Stimulated activated CD4-positive, alpha-beta T cell treated with anti-CD3 and anti-CD28 coated beads, Interleukin-12 subunit alpha, Interleukin-12 subunit beta, amount 100 ng/mL, for 24 hours (primary cell): ENCODE measurements around the gene GUCD1.
A peak's percentile ranks its signal among the peaks of the same experiment; 100 is the strongest.

Experiments
- DNase-seq, 2 experiments: peaks; one replicate each; pipeline ENCODE4 v3.0.0-alpha.2; 2020; ENCODE audit warnings: low read depth in 2 of 2

Gene GUCD1

DNA sequence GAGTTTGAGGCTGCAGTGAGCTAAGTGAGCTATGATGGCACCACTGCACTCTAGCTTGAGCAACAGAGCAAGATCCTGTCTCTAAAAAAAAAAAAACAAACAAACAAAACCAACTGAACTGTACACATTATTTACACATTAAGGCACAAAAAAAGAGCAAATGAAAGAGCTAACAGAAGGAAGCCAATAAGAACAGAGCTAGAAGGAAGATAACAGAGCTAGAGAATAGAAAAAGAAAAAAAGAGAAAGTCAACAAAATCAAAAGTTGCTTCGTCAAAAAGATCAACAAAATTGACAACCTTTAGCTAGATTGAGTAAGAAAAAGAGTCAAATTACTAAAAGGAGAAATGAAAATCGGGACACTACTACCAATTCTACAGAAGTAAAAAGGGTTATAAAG, 25.0 kb downstream of the GUCD1 start:
- no peak for DNase-seq

DNA sequence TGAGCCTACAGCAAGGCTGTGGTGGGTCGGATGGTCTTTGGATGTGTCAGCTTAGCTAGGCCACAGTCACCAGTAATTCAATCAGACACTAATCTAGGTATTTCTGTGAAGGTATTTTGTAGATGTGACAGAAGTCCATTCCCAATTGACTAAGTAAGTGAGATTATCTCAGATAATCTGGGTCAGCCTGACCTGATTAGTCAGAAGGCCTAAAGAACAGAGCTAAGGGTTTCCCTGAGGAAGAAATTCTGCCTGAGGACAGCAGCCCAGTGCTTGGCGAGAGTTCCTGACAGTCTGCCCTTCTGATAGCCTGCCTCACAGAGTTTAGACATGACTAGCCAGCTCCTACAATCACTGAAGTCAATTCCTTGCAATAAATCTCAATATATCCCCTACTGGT, 28.7 kb downstream of the GUCD1 start:
- no peak for DNase-seq

DNA sequence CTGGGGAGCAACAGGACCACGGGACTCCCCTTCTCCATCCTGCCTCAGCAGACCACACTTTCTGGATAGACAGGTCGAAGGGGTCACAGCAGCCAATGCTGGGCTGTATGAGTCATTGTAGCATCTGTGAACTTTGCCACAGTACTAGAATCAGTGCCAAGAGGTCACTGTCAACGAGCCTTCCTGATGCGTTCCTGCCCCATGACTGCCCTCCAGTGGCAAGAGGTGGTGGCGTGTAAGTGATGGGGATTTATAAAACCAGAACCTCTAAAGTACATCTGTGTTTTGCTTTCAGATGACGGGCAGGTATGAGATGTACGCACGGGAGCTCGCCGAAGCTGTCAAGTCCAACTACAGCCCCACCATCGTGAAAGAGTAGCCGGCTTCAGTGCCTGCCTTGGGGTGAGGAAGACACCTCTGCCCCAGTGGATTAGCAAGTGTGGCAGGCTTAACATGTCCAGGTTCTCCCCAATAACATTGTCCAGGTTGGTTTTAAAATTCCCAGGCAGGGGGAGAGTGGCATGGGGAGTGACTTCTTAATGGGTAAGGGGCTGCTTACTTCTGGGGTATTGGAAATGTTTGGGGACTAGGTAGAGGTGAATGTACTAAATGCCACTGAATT, 29.4 kb downstream of the GUCD1 start:
- DNase-seq: peak; percentile 49 to 80

DNA sequence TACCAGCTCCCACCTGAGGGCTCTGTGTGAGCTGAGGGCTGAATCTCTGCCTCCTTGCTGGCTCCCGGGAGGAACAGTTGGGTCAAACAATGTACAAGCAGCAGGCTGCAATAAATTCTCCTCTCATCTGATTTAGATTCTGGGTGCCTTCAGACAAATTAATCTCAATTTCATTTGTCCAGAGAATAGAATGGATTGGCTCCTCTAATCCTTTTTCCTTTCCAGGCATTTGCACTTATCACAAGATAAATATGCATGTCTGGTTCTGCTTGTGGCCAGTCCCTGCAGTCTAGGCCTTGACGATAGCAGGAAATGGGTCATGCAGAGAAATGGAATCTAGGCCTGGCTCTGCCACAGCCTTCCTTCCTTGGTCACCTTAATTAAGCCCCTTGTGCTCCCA, 31.1 kb downstream of the GUCD1 start:
- DNase-seq: no peak

DNA sequence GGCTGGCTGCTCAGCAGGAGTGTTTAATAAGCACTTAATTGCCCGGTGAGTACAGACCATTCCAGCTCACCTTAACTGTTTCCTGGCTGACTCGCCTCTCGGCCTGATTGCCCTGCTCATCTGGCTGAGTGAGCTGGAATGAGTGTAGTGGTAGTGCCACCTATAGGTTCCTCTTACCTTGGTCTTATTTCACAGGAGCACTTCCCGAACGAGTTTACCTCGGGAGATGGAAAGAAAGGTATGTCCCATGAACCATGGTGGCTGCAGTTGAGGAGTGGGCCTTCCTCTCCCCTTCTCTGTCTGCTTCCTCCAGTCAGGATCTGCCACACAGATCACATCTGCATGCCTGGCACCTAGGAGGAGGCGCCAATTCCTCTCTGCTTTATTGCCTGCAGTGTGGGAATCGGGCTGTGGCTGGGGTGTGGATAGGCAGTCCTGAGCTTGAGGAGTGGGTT, 33.1 kb downstream of the GUCD1 start:
- DNase-seq: peak; percentile 12 to 18

DNA sequence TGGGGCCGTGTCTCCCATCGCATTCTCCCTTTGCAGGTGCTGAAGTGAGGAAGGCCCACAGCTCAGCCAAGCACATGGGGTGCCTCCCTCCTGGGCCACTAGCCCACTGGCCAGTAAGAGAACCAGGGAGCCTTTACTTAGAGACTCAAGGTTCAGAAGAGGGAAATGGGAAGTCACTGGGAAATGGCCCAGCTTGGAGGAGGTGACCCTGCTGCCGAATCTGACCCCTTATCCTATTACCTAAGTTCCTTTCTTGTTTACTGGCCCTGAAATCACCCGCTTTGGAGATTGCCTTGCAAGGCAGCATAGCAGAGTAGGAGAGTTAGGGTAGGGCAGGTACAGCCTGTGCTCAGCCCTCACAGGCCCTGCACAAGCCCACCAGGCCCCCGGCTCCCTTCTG, 35.4 kb downstream of the GUCD1 start:
- no peak for DNase-seq

DNA sequence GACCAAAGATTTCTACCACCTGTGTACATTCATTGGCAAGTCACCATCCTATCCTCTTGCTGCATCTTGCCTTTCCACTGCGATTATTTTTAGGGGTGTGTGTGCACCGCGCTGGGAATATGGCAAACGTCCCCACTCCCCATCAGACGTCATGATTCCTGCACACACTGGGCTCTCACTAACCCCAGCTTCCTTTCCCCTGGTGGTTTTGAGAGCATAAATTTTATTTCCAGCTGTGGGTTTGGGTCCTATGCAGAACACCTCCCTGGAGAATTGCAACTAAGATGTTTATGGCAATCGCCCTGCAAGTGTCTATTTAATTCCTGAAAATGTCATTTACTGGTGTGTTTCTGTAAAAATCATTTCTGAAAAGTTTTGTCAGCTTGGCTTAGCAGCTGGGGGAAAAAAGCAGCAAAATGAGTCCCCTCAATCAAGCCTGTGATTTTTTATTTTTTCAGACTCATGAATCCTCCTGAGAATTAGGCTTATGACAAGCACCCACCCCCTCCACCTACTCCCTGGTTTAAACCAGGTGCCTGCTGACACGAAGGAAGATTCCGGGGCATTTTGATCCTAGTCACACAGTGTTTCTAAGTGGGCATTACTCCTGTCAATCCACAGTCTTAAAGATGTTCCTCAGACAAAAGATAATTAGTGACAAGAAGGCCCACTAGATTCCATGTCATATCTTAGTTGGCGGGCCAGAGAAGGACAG, 36.0 kb downstream of the GUCD1 start:
- no peak for DNase-seq

DNA sequence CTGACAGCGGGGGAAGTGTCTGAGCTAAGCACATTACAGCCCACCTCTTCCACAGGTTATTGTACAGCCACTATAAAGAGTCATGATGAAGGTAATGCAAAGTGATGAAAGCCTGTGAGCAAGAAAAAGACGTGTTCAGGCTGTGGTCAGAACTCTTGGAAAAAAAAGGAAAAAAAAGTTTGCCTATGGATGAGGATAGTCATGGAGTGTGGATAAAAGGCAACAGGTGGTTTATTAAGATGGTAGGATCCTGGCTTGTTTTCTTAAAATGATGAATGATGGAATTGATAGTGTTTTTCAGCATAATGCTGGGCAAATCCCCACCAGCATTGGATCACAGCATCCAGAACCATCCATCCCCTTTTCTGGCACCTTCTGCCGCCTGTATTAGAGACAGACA, 36.7 kb downstream of the GUCD1 start:
- DNase-seq: no peak

DNA sequence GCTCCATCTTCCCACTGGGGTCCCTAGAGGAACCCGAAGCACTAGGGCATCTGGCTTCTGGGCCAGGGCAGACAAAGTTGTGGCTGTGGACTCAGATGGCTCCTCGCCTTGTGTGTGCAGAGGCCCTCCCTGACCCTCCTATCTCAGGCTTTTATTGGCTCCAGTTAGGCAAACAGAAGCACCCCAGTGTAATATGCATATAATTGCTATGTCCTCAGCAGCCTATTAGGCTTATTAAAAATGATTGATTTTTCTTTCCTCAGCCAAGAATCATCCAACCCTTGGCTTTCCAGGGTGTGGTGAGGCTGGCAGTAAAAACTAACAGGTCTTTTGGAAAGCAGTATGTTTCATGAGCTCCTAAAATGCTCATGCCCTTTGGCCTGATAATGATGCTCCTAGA, 37.5 kb downstream of the GUCD1 start:
- DNase-seq: no peak

DNA sequence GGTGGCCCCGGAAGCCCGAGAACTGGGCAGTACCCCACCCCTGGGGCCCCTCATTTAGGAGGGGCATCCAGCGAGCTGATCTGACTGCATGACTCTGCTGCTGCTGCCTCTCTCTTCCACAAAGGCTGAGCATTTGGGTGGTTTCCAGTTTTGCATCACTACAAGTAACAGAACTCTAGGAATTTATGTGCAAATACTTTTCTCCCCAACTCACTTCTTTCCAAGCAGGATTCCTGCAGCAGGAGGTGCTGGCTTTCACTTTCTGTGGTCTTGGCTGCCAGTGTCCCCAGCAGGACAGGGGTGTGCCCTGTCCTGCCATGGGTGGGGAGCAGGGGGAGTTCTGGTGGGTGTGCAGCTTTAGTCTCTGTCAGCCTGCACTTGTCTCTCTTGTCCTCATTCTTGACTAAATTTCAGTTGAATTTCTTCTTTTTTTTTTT, 38.6 kb downstream of the GUCD1 start:
- no peak for DNase-seq

DNA sequence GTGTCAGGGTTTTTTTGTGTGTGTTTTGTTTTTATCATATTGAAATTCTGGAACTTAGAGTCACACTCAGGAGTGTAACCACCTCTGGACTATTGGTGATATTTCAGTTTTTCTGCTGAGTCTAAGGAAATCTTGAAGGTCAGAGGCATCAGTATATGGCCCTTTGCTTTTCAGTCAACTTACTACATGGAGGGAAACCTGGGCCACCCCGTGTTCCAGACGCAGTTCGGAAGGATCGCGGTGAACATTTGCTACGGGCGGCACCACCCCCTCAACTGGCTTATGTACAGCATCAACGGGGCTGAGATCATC, 40.0 kb downstream of the GUCD1 start:
- DNase-seq: no peak

DNA sequence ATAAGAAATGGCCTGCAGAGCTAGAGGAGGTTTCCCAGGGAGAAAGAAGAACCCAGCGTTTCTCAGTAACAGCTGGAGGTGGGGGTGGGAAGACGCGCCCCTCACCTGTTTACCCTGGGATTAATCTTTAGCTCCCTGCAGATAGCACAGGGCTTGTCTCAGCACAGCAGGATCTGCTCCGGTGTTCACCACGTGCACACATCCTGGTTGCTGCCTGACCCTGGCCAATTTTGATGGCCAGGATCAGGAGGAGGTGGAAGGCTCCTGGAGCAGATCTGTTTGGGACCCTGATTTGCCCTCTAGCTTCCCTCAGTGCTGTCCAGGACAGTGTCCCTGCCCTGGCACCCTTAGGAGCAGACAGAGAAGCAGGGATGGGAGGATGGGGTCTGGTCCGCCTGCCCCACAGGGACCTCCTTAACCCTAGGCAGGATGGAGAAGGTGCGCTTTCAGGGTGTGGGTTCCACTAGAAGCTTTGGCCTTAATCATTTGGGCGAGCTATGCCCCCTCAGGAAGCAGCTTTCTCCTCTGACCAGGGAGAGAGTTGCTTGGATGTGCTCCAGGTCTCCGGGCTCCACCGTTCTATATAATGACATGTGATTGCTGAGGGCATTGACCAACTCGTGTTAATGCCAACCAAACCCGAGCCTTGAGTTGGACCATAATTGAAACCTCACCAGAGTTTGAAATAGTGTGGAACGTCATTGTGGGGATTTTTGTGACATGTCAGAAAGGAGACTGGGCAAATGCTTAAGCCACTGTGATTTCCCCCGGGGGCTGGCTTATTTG, 40.5 kb downstream of the GUCD1 start:
- no peak for DNase-seq

DNA sequence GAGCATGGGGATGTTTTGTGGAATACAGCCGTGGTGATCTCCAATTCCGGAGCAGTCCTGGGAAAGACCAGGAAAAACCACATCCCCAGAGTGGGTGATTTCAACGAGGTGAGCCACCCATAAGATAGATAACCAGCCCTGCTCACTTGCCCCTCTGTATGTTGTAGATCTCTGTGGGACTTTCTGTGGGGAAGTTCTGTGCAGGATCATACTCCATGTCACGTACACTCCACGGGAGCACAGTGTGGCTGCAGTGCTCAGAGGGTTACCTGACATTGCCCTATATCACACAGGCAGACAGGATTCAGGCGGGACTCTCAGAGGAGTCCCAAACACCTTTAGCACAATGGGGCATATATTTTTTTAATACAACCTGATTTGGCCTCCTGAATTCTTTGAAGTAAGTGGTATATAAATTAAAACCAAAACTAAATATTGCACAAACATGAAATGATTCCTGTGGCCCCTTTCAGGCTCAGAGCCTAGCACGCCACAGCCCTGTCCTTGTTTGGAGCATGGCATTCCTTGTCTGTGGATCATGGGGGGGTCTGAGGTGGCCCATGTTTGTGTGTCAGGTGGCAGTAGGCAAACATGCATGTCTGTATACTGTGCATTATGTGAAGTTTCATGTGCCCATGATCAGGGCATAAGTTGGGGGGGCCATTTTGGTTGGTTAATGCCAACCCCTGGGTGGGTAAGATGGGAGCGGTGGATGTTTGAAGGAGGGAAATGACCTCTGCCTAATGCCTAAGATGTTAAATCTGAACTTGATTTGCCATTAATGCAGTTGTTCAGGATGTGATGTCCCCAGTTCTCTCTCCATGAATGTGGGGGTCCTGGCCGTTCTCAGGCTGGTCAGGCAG, 41.3 kb downstream of the GUCD1 start:
- no peak for DNase-seq

DNA sequence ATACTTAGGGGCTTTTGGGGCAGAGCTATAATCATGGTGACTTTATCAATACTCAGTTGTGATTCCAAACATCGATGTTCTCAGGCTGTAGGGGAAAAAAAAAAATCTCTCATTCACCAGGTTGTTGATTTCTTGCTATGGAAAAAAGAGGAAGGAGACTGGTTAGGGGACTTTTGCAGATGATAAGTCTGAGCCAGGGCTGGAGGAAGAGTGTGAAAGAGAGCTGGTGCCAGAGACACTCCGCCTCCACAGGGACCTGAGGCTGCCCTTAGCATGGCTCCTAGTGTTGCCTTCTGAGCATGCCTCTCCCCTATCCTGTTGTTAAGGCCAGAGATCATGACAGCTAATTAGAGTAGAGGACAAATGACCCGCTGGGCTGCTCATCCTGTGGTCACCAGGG, 42.9 kb downstream of the GUCD1 start:
- no peak for DNase-seq

DNA sequence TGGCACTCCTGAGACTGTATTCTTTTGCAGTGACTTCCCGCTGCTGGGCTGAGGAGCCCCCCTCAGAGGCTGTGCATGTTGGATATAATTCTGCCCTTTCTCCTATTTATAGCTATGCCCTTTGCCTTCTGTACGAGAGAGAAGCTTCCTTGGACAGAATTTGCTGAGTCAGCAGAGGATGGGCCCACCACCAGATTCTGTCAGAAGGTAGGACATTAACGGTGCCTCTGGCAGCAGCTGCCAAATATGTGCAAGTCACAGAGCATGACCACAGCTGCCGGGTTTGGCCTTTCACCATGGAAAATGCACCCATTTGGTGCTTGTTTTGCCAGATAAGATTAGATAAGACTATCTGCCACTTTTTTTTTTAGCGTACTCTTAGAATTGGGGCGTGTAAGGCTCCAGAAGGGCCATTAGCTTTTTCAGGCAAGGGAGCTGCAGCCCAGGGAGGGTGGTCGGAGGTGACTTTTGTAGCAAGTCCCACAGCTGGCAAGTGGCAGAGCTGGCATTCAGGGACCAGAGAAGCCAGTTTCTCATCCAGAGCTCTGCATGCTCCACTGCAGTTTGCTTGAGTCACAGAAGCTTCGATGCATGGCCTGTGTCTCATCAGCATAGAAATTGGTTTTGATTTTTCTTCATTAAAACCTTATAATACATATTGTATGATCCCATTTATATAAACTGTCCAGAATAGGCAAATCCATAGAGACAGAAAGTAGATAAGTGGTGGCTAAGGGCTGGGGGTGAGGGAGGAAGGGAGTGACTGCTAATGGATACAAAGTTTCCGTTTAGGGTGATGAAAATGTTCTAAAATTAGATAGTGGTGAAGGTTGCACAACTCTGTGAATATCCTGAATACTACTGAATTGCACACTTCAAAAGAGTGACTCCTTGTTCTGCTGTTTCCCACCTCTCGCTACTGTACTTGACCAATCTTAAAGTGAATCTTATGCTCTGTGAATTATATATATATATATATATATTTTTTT, 44.0 kb downstream of the GUCD1 start:
- no peak for DNase-seq

DNA sequence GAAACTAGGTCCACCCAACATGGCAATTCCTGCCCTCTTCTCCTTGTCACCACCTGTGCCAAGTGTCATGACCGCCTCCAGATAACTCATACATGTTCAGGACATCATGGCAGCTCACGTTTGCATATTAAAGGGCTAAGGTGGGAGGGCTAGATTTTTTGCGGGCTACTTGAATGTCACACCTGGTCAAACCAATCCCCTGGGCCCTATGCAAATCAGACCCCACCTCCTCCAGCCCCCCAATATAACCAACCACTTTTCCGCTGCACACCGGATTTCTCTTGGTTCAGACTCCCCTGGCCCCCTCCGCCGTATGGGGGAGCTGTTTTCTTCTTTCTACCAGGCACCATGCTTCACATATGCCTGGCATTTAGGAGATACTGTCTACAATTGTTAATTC, 47.2 kb downstream of the GUCD1 start:
- no peak for DNase-seq

DNA sequence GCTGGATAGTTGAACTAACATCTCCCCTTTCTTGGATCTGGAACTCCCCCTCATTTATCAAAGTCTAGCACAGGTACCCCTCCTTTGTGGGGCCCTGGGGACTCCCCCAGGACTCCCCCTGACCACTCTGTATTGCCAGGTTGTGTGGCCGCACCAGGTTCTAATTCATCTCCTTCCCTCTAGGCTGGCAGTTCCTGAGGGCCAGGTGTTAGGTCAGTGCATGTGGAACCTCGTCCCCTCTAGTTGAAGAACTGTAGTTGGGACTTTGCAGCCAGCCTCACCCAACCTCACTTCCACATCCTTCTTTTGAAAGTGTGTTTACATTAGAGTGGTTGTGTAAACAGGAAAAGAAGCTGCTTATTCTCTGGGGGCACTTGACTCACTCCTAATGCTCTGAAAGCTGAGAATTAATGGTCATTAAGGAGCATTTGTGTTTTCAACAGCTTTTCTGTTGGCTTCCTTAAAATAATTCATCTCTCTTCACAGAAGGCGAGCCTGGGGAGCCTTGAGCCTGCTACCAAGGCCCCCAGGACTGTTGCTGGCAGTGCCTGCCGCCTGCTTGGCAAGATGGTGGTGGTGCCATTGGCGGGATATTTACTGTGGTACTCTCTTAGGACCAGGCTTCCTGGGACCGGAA, 48.0 kb downstream of the GUCD1 start:
- DNase-seq: no peak

DNA sequence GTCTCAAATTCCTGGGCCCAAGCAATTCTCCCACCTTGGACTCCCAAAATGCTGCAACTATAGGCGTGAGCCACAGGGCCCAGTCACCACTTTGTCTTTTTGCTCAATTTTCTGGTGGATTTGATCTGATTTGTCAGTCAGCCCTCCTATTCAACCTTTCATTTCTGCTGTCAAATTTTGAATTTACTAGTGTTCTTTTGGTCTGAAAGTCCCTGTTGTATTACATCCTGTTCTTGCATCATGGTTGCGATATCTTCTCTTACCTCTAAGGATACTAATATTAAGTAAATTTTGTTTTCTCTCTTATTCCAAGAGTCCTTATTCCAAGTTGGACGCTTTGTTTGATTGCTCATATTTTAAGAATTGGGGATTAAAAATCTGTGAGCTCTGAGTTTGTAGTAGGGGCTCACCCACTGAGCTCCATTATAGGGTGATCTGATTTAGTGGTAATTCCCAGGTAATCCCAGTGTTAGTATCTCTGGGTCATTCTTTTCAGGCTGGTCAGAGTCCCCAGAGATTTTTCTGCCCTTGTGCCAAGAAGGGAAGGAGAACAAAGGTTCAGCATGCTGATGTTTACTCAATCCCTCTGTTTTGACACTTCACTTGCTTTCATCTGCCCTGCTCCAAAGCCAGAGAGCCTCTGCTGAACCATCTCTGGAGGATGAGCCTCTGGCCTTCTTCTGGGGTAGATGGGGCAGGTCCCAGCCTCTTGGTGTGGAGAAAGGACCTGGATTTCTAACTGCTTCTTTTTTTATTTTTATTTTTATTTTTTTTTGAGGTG, 49.8 kb downstream of the GUCD1 start:
- DNase-seq: no peak

DNA sequence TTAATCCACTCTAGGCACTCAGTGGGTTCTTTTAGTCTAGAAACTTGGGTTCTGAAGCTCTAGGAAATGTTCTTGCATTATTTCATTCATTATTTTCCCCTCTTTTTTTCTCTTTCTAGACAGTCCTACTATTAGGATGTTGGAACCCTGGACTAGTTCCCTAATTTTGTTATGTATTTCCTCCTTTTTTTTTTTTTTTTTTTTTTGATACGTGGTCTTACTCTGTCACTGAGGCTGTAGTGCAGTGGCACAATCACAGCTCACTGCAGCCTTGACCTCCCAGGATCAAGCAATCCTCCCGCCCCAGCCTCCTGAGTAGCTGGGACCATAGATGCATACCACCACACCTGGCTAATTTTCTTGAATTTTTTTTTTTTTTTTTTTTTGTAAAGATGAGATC, 50.4 kb downstream of the GUCD1 start:
- DNase-seq: no peak
